Dermis microvascular lymphatic vessel endothelial cell (primary cell): ENCODE measurements around the gene USP49. TPM values are rescaled to one million over a fixed set of nuclear protein-coding genes. Genes with fewer than 3 reads are reported as not detected.
"Not testable (repeated sequence)": the region's sequence is repeated elsewhere in the genome, so short reads cannot be mapped to it uniquely, and the experiment has no call there.

Source experiments
- DNase-seq, 2 donors: peaks; one replicate each; pipeline versions ENCODE4 v3.0.0 to v3.0.0-alpha.2; 2010; ENCODE audit warnings: low read depth in 2 of 2
- total RNA-seq: library from RNA; depleted of rRNA; stranded (reverse); fragments of >200 nt; gene quantifications from 2 replicates; pipeline ENCODE4 v1.2.1, GENCODE V29; 2014

Gene USP49
- total RNA-seq, 1 donor from 2014 or later, result 1.3 TPM

- DNase-seq, result no peak
These were observed 80.5 kb downstream of the USP49 start for GRCh38 chr6:41814629-41815028.

- no peak for DNase-seq
These were observed 81.2 kb downstream of the USP49 start for GRCh38 chr6:41813956-41814355.

- DNase-seq, result no peak
These were observed 81.7 kb downstream of the USP49 start for GRCh38 chr6:41813469-41813868.

- DNase-seq, result not testable (repeated sequence)
These were observed 83.2 kb downstream of the USP49 start for GRCh38 chr6:41811946-41812345.

- no peak for DNase-seq
These were observed 84.1 kb downstream of the USP49 start for GRCh38 chr6:41811095-41811494.

- DNase-seq, result no peak
These were observed 89.1 kb downstream of the USP49 start for GRCh38 chr6:41805830-41806774.

- DNase-seq, result peak in 1 of 2 donors; percentile 64
These were observed 93.8 kb downstream of the USP49 start for GRCh38 chr6:41801380-41801779.

- no peak for DNase-seq
These were observed 95.6 kb downstream of the USP49 start for GRCh38 chr6:41799559-41799911.

- no peak for DNase-seq
These were observed 96.1 kb downstream of the USP49 start for GRCh38 chr6:41798901-41799558.

GRCh38 chr6:41796474-41796873 is 98.7 kb downstream of the USP49 start:
- no peak for DNase-seq

GRCh38 chr6:41791984-41792383 is 103.2 kb downstream of the USP49 start:
- no peak for DNase-seq

GRCh38 chr6:41791305-41791704 is 103.9 kb downstream of the USP49 start:
- no peak for DNase-seq

GRCh38 chr6:41790045-41790444 is 105.1 kb downstream of the USP49 start:
- no peak for DNase-seq

GRCh38 chr6:41789390-41789724 is 105.8 kb downstream of the USP49 start:
- DNase-seq, result no peak

- peak; percentile 88 to 97 for DNase-seq
These were observed 107.8 kb downstream of the USP49 start, which contains the start of gene TOMM6 for GRCh38 chr6:41787219-41787917. TOMM6 (plus strand) TSS chr6:41787694; CDS start chr6:41787698, 4 bp downstream.

GRCh38 chr6:41786451-41787218 is 108.5 kb downstream of the USP49 start:
- DNase-seq, result peak in 1 of 2 donors; percentile 86

GRCh38 chr6:41785689-41786450 is 109.3 kb downstream of the USP49 start:
- DNase-seq, result peak in 1 of 2 donors; percentile 33

GRCh38 chr6:41785254-41785653 is 109.9 kb downstream of the USP49 start:
- no peak for DNase-seq

- DNase-seq, result no peak
These were observed 110.5 kb downstream of the USP49 start for GRCh38 chr6:41784581-41785171.

- DNase-seq, result no peak
These were observed 111.9 kb downstream of the USP49 start for GRCh38 chr6:41783106-41783780.
